CD14-positive monocyte (primary cell): Measurements from ENCODE around the gene NARS2. TPM values are rescaled to one million over a fixed set of nuclear protein-coding genes. Genes with fewer than 3 reads are reported as not detected.

Experiments used
- DNase-seq, 3 donors: peaks; one replicate each; pipeline ENCODE4 v3.0.0-alpha.2; 2011 to 2022
- H2AFZ ChIP-seq: 2 replicates; pipeline ENCODE4 v1.6.0; 2012; ENCODE audit warnings: mild to moderate bottlenecking, low read depth, low read length, inconsistent platforms; ENCODE audit not compliant: insufficient read depth, poor library complexity, severe bottlenecking
- H3K27ac ChIP-seq, 2 donors: 1 replicate in 1 of 2; 2 replicates in 1 of 2; pipeline ENCODE4 v1.5.1; 2012 to 2013; ENCODE audit warnings: low read length in 2 of 2, control low read depth in 1 of 2, inconsistent platforms in 1 of 2, low read depth in 1 of 2, mild to moderate bottlenecking in 1 of 2
- H3K27me3 ChIP-seq, 2 donors: one replicate each; pipeline versions ENCODE4 v1.6.0 to v1.6.1; 2011 to 2013; ENCODE audit warnings: low read length in 2 of 2; ENCODE audit not compliant: control insufficient read depth in 2 of 2, insufficient read depth in 2 of 2
- H3K36me3 ChIP-seq, 2 donors: replicated peaks in 1 of 2; 1 replicate in 1 of 2; 2 replicates in 1 of 2; pipeline versions ENCODE4 v1.5.1 to v1.6.1; 2012 to 2013; ENCODE audit warnings: low read length in 2 of 2, control low read depth in 1 of 2, inconsistent platforms in 1 of 2, mild to moderate bottlenecking in 1 of 2; ENCODE audit not compliant: insufficient read depth in 2 of 2, control insufficient read depth in 1 of 2
- H3K4me1 ChIP-seq, 2 donors: 1 replicate in 1 of 2; 2 replicates in 1 of 2; pipeline versions ENCODE4 v1.5.1 to v1.6.1; 2012 to 2013; ENCODE audit warnings: low read length in 2 of 2, control low read depth in 1 of 2, inconsistent platforms in 1 of 2, mild to moderate bottlenecking in 1 of 2, moderate library complexity in 1 of 2; ENCODE audit not compliant: insufficient read depth in 2 of 2, control insufficient read depth in 1 of 2
- H3K4me2 ChIP-seq: replicated peaks from 2 replicates; pipeline ENCODE3; 2012; ENCODE audit warnings: low read length, moderate library complexity, mild to moderate bottlenecking; ENCODE audit not compliant: poor library complexity, severe bottlenecking; ENCODE audit errors: extremely low read depth
- H3K4me3 ChIP-seq, 3 experiments: fragments of 200-600 bp in 1 of 3; sonication (generic) in 1 of 3; replicated peaks in 1 of 3; 1 replicate in 2 of 3; 2 replicates in 1 of 3; pipeline ENCODE4 v1.5.1; 2011 to 2013; ENCODE audit warnings: low read length in 3 of 3, mild to moderate bottlenecking in 3 of 3, control low read depth in 2 of 3, low read depth in 2 of 3, inconsistent platforms in 1 of 3, moderate library complexity in 1 of 3
- H3K79me2 ChIP-seq: 2 replicates; pipeline ENCODE4 v1.6.0; 2012; ENCODE audit warnings: mild to moderate bottlenecking, control low read depth, inconsistent platforms, low read length, moderate library complexity; ENCODE audit not compliant: insufficient read depth
- H3K9ac ChIP-seq: 2 replicates; pipeline ENCODE4 v1.6.0; 2017; ENCODE audit warnings: low read length, mild to moderate bottlenecking; ENCODE audit not compliant: insufficient read depth, poor library complexity, severe bottlenecking
- H3K9me3 ChIP-seq, 2 donors: replicated peaks in 1 of 2; 1 replicate in 1 of 2; 2 replicates in 1 of 2; pipeline versions ENCODE4 v1.5.1 to v1.6.1; 2012 to 2013; ENCODE audit warnings: low read length in 2 of 2, control low read depth in 1 of 2; ENCODE audit not compliant: control insufficient read depth in 1 of 2, insufficient read depth in 1 of 2
- H4K20me1 ChIP-seq: 2 replicates; pipeline ENCODE4 v1.6.0; 2012; ENCODE audit warnings: mild to moderate bottlenecking, low read length, control low read depth, moderate library complexity; ENCODE audit not compliant: insufficient read depth
- H3K27ac Mint-ChIP-seq, 7 donors: one replicate each; pipeline ENCODE4 v1.8.0; 2020; ENCODE audit warnings: mild to moderate bottlenecking in 7 of 7, mixed read lengths in 7 of 7, moderate library complexity in 6 of 7, inconsistent platforms in 2 of 7
- H3K27me3 Mint-ChIP-seq, 3 donors: one replicate each; pipeline ENCODE4 v1.8.0; 2021 to 2022; ENCODE audit warnings: low read depth in 3 of 3, mild to moderate bottlenecking in 3 of 3, mixed read lengths in 3 of 3, moderate library complexity in 3 of 3, inconsistent platforms in 1 of 3
- H3K36me3 Mint-ChIP-seq, 2 donors: one replicate each; pipeline ENCODE4 v1.8.0; 2020; ENCODE audit warnings: mixed read lengths in 2 of 2, inconsistent platforms in 1 of 2, mild to moderate bottlenecking in 1 of 2
- H3K4me1 Mint-ChIP-seq: one replicate; pipeline ENCODE4 v1.8.0; 2020; ENCODE audit warnings: mild to moderate bottlenecking, mixed read lengths
- H3K4me3 Mint-ChIP-seq, 2 donors: one replicate each; pipeline ENCODE4 v1.8.0; 2020; ENCODE audit warnings: mild to moderate bottlenecking in 2 of 2, mixed read lengths in 2 of 2, moderate library complexity in 1 of 2
- H3K9me3 Mint-ChIP-seq, 7 donors: one replicate each; pipeline ENCODE4 v1.8.0; 2020 to 2022; ENCODE audit warnings: mixed read lengths in 7 of 7, mild to moderate bottlenecking in 6 of 7, moderate library complexity in 6 of 7, inconsistent platforms in 2 of 7
- CTCF ChIP-seq: fragments of 200-600 bp; IDR thresholded peaks from one replicate; pipeline ENCODE4 v1.8.0; 2022; ENCODE audit warnings: antibody characterized with exemption, mild to moderate bottlenecking
- WGBS: methylation state at CpG from one replicate; pipeline ENCODE4 v1.1.5; 2013; ENCODE audit warnings: missing lambda C conversion rate; ENCODE audit not compliant: insufficient coverage; 5-methylcytosine and 5-hydroxymethylcytosine counted together
- intact Hi-C, 2 donors: fragments of 100-400 bp; cut with micrococcal nuclease; formaldehyde crosslinking; loops; one replicate each; pipeline versions ENCODE4 v1.15.0 to v1.15.1; 2023
- polyA plus RNA-seq, 3 donors: library from polyadenylated mRNA; depleted of rRNA in 1 of 3; unstranded in 2 of 3; stranded (reverse) in 1 of 3; fragments of 300-500 nt in 2 of 3; fragments of >200 nt in 1 of 3; fragmentation: Illumina TruSeq in 2 of 3; gene quantifications; 1 replicate in 2 of 3; 2 replicates in 1 of 3; pipeline ENCODE4 v1.2.3, GENCODE V29; 2012 to 2021

The NARS2 gene
- polyA plus RNA-seq, 3 donors: 4.3 to 6.6 (median 4.9) TPM

- no peak overlapping the region for H2AFZ ChIP-seq
- peaks cover 100% of the 10 kb centered on the region for H4K20me1 ChIP-seq
- peaks cover 0 to 9% of the 10 kb centered on the region in 2 donors for H3K36me3 ChIP-seq
- H3K27ac ChIP-seq: no peak overlapping the region
- no peaks in the 10 kb centered on the region for H3K9me3 ChIP-seq
- peaks cover 0 to 3% (median 0%) of the 10 kb centered on the region in 7 donors for H3K9me3 Mint-ChIP-seq
- H3K36me3 Mint-ChIP-seq: peaks cover 25 to 28% of the 10 kb centered on the region in 2 donors
- peaks cover 0 to 1% (median 0%) of the 10 kb centered on the region in 3 donors for H3K27me3 Mint-ChIP-seq
- intact Hi-C loops: loop anchor here in 1 of 2 donors (5.0 kb wide), 1 partner anchor 58 kb away; no protein-coding TSS in a partner anchor
- peaks cover 99% of the 10 kb centered on the region for H3K79me2 ChIP-seq
- H3K4me3 ChIP-seq: no peak overlapping the region
- H3K27ac Mint-ChIP-seq: no peak overlapping the region
- no peak overlapping the region for H3K9ac ChIP-seq
- WGBS: no CpG with 5 or more reads among the region's 3 CpGs
- H3K4me1 Mint-ChIP-seq: peaks cover 52% of the 10 kb centered on the region
- no peaks in the 10 kb centered on the region for H3K27me3 ChIP-seq
- no peak overlapping the region for H3K4me2 ChIP-seq
- H3K4me1 ChIP-seq: peaks cover 23 to 34% of the 10 kb centered on the region in 2 donors
- TF ChIP-seq CTCF: no peak
- DNase-seq: no peak
- no peak overlapping the region for H3K4me3 Mint-ChIP-seq
Observed at GRCh38 chr11:78400702-78401101, 174.0 kb downstream of the NARS2 start.

GRCh38 chr11:78400116-78400515 is 174.5 kb downstream of the NARS2 start:
- WGBS: no CpG with 5 or more reads among the region's 1 CpG
- Histone ChIP-seq H2AFZ (no peak overlapping the region), H3K9ac (no peak overlapping the region), H3K79me2 (peaks cover 99% of the 10 kb centered on the region), H3K27me3 (no peaks in the 10 kb centered on the region), H3K27ac (no peak overlapping the region), H3K4me1 (peaks cover 22 to 34% of the 10 kb centered on the region in 2 donors), H3K36me3 (peaks cover 0 to 7% of the 10 kb centered on the region in 2 donors), H3K4me2 (no peak overlapping the region), H3K9me3 (no peaks in the 10 kb centered on the region), H4K20me1 (peaks cover 100% of the 10 kb centered on the region), H3K4me3 (no peak overlapping the region)
- no peak for TF ChIP-seq CTCF
- no peak for DNase-seq
- Mint-ChIP-seq H3K27me3 (peaks cover 0 to 1% (median 0%) of the 10 kb centered on the region in 3 donors), H3K4me3 (no peak overlapping the region), H3K4me1 (peaks cover 50% of the 10 kb centered on the region), H3K27ac (peak overlapping the region in 2 of 7 donors; percentile 4 to 68), H3K36me3 (peaks cover 24 to 27% of the 10 kb centered on the region in 2 donors), H3K9me3 (peaks cover 0 to 3% (median 0%) of the 10 kb centered on the region in 7 donors)
- intact Hi-C loops: loop anchor here in 1 of 2 donors (5.0 kb wide), 1 partner anchor 58 kb away; no protein-coding TSS in a partner anchor
